ENCODE data around the gene SRGAP3. TPM values are rescaled to one million over a fixed set of nuclear protein-coding genes. Genes with fewer than 3 reads are reported as not detected.

Gene SRGAP3
- total and polyA plus RNA-seq, 2 experiments from 2014 or later = 6.0 to 15.7 TPM

DNA sequence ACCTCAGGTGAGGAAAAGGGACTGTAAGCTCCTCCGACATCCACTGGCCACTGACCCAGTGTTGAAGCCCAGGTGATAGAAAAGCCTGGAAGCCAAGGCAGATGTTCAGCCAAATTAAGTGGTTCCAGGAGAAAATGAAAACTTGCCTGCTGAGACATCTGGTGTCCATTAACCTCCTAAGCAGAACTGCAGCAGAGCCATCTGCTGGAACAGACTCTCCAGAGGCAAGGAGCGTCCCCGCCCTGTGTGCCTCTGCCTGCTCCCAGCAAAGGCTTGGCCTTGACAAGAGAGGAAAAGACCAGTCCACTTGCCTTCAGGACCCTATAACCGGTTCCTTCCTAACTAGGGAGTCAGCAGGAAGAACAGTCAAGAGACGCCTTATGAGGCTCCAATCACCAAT lies 48.2 kb downstream of the SRGAP3 start:
- TF ChIP-seq, protein P1, sequence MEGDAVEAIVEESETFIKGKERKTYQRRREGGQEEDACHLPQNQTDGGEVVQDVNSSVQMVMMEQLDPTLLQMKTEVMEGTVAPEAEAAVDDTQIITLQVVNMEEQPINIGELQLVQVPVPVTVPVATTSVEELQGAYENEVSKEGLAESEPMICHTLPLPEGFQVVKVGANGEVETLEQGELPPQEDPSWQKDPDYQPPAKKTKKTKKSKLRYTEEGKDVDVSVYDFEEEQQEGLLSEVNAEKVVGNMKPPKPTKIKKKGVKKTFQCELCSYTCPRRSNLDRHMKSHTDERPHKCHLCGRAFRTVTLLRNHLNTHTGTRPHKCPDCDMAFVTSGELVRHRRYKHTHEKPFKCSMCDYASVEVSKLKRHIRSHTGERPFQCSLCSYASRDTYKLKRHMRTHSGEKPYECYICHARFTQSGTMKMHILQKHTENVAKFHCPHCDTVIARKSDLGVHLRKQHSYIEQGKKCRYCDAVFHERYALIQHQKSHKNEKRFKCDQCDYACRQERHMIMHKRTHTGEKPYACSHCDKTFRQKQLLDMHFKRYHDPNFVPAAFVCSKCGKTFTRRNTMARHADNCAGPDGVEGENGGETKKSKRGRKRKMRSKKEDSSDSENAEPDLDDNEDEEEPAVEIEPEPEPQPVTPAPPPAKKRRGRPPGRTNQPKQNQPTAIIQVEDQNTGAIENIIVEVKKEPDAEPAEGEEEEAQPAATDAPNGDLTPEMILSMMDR (IDR thresholded peaks at IDR 0.05; ENCODE audit: low read depth, low read length) = no peak
- H3K4me1 ChIP-seq (ENCODE audit: low read depth) = peaks cover 10% of the 10 kb centered on the region
- no peaks in the 10 kb centered on the region for H3K9me3 ChIP-seq (ENCODE audit: low read depth)
- H3K36me3 ChIP-seq = no peaks in the 10 kb centered on the region
- DNase-seq (ENCODE audit: low read depth in 1 of 2, low spot score in 1 of 2) = no peak
- no peak overlapping the region for H3K27ac ChIP-seq
- peaks cover 17% of the 10 kb centered on the region for H3K27me3 ChIP-seq
- H3K4me3 ChIP-seq = no peak overlapping the region

DNA sequence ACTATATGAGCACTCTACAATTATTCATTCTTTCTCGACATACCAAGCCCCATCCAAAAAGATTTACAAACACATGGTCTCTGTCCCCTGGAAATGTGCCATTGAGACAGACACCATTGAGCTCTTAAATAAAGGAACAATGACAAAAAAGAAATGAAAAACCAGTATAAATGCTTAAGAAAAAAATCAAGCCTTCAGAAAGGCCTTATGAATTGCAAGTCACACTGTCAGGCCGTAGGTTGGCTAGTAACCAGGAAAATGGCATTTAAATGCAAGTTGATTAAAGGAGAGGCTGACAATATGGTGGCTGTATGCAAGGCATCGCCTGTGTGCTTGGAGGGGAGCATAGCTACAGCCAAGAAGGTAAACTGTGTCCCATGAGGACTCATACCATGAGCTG lies 49.7 kb downstream of the SRGAP3 start:
- no peak overlapping the region for H3K4me3 ChIP-seq
- peaks cover 20% of the 10 kb centered on the region for H3K27me3 ChIP-seq
- no peak overlapping the region for H3K27ac ChIP-seq
- no peak for DNase-seq (ENCODE audit: low read depth in 1 of 2, low spot score in 1 of 2)
- H3K36me3 ChIP-seq = no peaks in the 10 kb centered on the region
- TF ChIP-seq, protein P1 (IDR thresholded peaks at IDR 0.05; ENCODE audit: low read depth, low read length) = no peak
- H3K4me1 ChIP-seq (ENCODE audit: low read depth) = peaks cover 10% of the 10 kb centered on the region
- H3K9me3 ChIP-seq (ENCODE audit: low read depth) = no peaks in the 10 kb centered on the region

DNA sequence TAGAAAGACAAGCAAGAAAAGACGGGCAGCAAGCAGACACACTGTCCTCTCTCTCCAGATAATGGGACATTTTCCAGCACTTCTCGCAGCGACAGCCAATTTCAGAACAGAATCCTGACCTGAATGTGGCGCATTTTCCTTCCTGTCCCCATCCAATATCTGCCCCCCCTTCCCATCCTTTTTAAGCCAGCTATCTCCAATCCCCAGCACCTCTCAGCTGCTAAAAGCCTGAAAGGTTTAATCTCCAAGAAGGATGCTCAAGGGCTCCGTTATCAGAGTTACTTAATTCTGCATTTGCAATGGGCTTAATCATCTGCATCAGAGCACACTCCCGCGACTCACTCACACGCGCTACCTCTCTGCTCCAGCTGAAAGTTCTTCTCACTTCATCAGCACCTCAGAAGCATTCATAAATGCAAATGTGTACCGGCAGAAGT lies 50.5 kb downstream of the SRGAP3 start:
- Histone ChIP-seq H3K4me1 (ENCODE audit: low read depth) (peaks cover 1% of the 10 kb centered on the region), H3K27ac (no peak overlapping the region), H3K9me3 (ENCODE audit: low read depth) (no peaks in the 10 kb centered on the region), H3K36me3 (no peaks in the 10 kb centered on the region), H3K27me3 (peaks cover 20% of the 10 kb centered on the region), H3K4me3 (no peak overlapping the region)
- DNase-seq (ENCODE audit: low read depth in 1 of 2, low spot score in 1 of 2) = peak; percentile 3 to 46
- TF ChIP-seq, protein P1 (IDR thresholded peaks at IDR 0.05; ENCODE audit: low read depth, low read length) = no peak

DNA sequence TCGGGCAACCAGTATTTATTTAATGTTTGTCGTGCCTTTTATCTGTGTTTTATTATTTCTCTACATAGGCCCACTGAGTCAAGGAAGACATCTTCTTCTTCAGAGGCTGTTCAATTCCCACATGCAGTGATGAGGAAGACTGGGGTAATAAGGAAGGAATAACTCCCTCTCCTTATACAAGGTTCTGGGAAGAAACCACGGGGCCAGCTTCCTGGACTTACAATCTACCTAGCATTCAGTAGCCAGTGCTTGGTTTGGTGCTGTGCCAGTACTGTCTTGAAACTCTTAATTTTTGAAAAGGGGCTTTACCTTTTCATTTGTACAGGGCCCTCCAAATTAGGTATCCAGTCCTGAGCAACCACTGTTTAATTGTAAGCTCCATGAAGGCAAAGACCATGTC lies 51.2 kb downstream of the SRGAP3 start:
- DNase-seq (ENCODE audit: low read depth in 1 of 2, low spot score in 1 of 2) = no peak
- H3K27ac ChIP-seq = no peak overlapping the region
- no peaks in the 10 kb centered on the region for H3K4me1 ChIP-seq (ENCODE audit: low read depth)
- H3K27me3 ChIP-seq = peaks cover 20% of the 10 kb centered on the region
- no peak overlapping the region for H3K4me3 ChIP-seq
- TF ChIP-seq, protein P1 (IDR thresholded peaks at IDR 0.05; ENCODE audit: low read depth, low read length) = no peak
- no peaks in the 10 kb centered on the region for H3K9me3 ChIP-seq (ENCODE audit: low read depth)
- H3K36me3 ChIP-seq = no peaks in the 10 kb centered on the region

DNA sequence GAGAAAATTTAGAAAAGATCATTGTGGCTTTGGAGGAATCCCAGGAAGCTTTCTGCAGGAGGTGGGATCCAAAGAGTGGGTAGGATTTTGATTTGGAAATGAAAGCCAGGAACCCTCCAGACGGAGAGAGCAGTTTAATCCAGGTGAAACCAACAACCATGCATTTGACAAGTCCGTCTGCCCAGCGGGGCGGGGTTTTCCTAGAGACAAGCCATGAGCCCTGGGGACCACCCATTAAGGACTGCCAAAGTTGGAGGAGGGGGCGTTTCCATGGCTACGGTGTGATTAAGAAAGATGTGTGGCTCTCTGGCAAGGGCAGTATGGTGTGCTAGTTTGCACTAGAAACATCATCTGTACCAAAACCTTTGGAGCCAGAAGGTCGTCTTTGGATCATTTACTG lies 53.4 kb downstream of the SRGAP3 start:
- TF ChIP-seq, protein P1 (IDR thresholded peaks at IDR 0.05; ENCODE audit: low read depth, low read length) = no peak
- no peaks in the 10 kb centered on the region for H3K9me3 ChIP-seq (ENCODE audit: low read depth)
- peaks cover 24% of the 10 kb centered on the region for H3K27me3 ChIP-seq
- DNase-seq (ENCODE audit: low read depth in 1 of 2, low spot score in 1 of 2) = peak in 1 of 2 donors; percentile 7
- no peaks in the 10 kb centered on the region for H3K4me1 ChIP-seq (ENCODE audit: low read depth)
- H3K36me3 ChIP-seq = no peaks in the 10 kb centered on the region
- H3K27ac ChIP-seq = no peak overlapping the region
- no peak overlapping the region for H3K4me3 ChIP-seq

DNA sequence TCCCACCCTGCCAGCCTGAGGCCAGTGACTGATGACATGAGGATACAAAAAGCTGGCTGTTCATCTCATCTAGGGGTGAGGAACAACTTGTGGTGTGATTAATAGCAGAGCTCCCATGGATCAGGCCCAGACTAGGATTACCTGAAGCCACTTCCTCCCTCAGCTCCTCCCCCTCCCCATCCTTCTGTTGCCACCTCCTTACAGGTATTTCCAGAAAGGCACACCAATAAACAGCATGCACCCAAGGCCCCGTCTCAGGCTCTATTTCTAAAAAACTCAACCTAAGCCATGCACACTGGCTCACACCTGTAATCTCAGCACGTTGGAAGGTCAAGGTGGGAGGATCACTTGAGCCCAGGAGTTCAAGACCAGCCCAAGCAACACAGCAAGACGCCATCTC lies 54.1 kb downstream of the SRGAP3 start:
- peaks cover 25% of the 10 kb centered on the region for H3K27me3 ChIP-seq
- no peaks in the 10 kb centered on the region for H3K4me1 ChIP-seq (ENCODE audit: low read depth)

More for the DNA sequence above, 54.1 kb downstream of the SRGAP3 start:
- Histone ChIP-seq H3K4me3 (no peak overlapping the region), H3K9me3 (ENCODE audit: low read depth) (no peaks in the 10 kb centered on the region), H3K27ac (no peak overlapping the region), H3K36me3 (no peaks in the 10 kb centered on the region)
- TF ChIP-seq, protein P1 (IDR thresholded peaks at IDR 0.05; ENCODE audit: low read depth, low read length) = no peak
- no peak for DNase-seq (ENCODE audit: low read depth in 1 of 2, low spot score in 1 of 2)
